GM18519 (cell line): Measurements from ENCODE around the gene HCK.
A peak's percentile ranks its signal among the peaks of the same experiment; 100 is the strongest.

Experiments used
- ATAC-seq: cut with Tn5 transposase; IDR thresholded peaks from one replicate; pipeline ENCODE4 v1.9.1; 2021; ENCODE audit warnings: mild to moderate bottlenecking, moderate library complexity; ENCODE audit not compliant: unreplicated experiment, low FRiP score

Gene HCK

GRCh38 chr20:32123088-32123487, 71.0 kb downstream of the HCK start:
- no peak for ATAC-seq

GRCh38 chr20:32124916-32125454, 72.9 kb downstream of the HCK start:
- ATAC-seq: no peak

GRCh38 chr20:32125506-32125905, 73.5 kb downstream of the HCK start:
- ATAC-seq: no peak

DNA sequence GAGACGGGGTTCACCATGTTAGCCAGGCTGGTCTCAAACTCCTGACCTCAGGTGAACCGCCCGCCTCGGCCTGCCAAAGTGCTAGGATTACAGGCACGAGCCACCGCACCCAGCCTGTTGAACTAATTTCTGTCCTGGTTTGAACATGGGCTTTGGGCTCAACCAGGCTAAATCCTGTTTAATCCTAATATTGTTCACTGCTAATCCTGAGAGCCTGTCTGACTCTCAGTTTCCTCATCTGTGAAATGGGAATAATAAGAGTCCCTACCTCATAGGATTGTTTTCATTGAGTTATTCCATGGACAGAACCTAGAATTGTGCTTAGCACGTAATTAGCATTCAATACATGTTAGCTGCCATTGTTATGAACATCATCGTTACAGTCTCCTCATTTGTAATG, 74.9 kb downstream of the HCK start:
- ATAC-seq: no peak

DNA sequence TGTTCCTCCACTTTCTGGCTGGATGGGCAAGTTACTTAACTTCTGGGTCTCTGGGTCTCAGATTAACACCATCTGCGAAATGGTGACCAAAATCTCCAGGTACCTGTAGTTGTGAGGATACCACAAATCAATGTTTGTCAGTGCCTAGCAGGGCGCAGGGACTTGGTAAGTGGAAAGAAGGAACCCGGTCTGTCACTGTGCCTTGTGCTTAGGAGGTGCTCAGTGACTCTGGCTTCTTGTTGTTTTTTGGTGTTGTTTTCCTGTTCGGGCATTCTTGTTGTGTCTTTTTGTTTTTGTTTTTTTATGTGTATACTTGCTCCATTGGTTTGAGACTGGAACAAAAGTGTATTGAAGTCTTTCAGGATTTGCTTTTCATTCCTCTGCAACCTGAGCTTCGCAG, 75.3 kb downstream of the HCK start:
- ATAC-seq: no peak

- ATAC-seq: no peak
Measured at GRCh38 chr20:32128167-32128566, 76.1 kb downstream of the HCK start.

- no peak for ATAC-seq
Measured at GRCh38 chr20:32129863-32130262, 77.8 kb downstream of the HCK start.

GRCh38 chr20:32130352-32130751, 78.3 kb downstream of the HCK start:
- ATAC-seq: no peak

- ATAC-seq: no peak
Measured at GRCh38 chr20:32130965-32131364, 78.9 kb downstream of the HCK start.

DNA sequence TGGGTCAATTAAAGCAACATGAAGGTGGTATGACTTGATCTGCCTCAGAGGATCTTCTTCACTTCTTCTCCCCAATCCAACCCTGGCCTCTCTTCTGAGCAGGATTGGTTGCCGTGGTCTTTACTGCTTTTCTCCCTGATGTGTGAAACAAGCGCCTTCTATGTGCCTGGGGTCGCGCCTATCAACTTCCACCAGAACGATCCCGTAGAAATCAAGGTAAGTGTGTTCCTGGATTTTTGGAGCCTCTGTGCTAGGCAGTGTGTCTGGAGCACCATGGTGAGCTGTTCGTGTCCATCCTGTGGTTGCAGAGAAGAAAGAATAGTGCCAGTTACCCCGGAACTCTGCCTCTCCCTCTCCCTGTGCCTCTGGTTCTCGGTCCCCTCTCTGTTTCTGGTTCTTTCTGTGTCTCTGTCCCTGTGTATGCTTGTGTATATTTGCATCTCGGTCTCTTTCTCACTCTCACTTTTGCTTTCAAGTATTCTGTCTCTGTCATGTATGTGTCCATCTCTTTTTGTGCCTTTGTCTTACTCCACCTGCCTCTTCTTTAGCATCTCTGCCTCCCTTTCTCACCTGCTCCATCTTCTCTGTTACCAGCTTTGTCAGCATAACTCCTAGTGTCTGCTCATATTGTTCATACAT, 81.0 kb downstream of the HCK start:
- peak; percentile 71 for ATAC-seq

DNA sequence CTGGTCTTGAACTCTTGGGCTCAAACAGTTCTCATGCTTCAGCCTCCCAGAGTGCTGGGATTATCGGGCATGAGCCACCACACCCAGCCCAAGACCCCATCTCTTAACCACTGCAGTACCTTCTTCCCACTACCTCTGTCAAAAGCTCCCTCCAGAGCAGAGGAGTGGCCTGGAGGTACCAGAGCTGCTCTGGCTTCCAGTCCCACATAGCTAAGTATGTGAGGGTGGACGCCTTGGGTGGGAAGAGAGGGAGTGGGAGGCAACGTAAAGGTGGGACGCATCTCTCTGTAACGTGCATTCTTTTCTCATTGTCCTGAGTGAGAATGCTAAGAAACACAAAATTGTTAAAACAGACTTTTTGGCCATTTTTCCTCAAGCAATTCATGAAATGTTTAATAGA, 82.0 kb downstream of the HCK start:
- no peak for ATAC-seq

GRCh38 chr20:32135983-32136515, 84.0 kb downstream of the HCK start:
- no peak for ATAC-seq

DNA sequence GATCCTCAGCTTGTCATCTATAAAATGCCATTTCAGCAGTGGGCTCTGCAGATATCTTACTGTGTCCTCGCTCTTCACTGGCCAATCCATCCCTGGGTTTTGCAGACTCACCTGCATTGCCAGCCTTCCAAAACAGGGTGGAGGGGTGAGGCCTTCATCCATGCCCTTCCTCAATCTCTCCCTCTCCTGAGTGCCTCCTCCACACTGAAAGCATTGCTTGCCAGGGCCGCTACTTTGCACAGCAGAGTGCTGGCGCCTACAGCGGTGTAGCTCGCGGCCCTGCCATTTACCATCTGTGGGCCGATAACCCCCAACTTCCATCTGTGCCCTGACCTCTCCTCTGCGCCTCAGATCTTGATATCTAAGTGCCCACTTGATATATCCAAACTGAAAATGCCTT, 86.9 kb downstream of the HCK start:
- no peak for ATAC-seq

- no peak for ATAC-seq
Measured at GRCh38 chr20:32139947-32140346, 87.9 kb downstream of the HCK start.

GRCh38 chr20:32140603-32141002, 88.6 kb downstream of the HCK start:
- no peak for ATAC-seq

DNA sequence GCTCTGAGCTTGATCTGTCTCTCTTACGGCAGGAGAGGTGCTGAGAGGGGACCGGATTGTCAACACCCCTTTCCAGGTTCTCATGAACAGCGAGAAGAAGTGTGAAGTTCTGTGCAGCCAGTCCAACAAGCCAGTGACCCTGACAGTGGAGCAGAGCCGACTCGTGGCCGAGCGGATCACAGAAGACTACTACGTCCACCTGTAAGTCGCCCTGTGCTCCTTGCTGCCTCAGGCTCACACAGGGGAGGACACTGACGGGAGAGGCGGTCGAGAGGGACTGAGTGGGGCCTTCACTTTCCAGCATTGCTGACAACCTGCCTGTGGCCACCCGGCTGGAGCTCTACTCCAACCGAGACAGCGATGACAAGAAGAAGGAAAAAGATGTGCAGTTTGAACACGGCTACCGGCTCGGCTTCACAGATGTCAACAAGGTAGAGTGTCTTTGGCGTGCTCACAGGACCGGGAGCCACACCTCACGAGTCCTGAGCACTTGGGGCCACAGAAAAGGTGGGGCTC, 89.5 kb downstream of the HCK start:
- ATAC-seq: no peak

DNA sequence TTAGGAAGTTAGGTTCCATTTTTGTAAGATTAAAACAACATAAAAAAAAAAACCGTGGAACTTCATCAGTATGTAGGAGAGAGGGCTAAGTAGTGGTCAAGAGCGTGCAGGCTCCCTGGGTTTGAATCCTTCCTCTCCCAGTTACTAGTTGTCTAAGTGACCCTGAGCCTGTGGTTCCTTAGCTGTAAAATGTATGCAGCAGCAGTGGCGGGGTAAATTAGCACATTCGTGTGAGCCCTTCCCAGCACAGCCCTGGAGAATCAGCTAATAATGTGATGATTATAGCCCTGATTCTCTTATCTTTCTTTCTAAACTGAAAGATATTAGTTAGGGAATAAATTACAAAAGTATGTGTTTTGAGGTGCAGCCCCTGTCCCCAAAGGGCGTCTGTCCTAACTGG, 90.0 kb downstream of the HCK start:
- no peak for ATAC-seq

DNA sequence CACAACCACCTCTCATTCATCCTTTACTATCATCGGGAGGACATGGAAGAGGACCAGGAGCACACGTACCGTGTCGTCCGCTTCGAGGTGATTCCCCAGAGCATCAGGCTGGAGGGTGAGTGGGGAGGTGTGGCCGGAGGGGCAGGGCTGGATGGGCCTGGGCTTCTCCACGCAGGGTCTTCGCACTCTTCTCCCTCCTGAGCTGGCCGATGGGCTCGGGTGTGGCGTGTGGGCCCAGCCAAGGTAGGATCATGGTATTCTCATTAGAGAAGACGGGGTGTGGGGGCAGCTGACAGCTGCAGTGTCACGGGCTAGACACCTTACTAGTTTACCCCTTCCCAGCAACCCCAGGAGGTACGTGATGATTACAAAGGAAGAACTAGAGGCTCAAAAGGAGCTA, 90.9 kb downstream of the HCK start:
- no peak for ATAC-seq

DNA sequence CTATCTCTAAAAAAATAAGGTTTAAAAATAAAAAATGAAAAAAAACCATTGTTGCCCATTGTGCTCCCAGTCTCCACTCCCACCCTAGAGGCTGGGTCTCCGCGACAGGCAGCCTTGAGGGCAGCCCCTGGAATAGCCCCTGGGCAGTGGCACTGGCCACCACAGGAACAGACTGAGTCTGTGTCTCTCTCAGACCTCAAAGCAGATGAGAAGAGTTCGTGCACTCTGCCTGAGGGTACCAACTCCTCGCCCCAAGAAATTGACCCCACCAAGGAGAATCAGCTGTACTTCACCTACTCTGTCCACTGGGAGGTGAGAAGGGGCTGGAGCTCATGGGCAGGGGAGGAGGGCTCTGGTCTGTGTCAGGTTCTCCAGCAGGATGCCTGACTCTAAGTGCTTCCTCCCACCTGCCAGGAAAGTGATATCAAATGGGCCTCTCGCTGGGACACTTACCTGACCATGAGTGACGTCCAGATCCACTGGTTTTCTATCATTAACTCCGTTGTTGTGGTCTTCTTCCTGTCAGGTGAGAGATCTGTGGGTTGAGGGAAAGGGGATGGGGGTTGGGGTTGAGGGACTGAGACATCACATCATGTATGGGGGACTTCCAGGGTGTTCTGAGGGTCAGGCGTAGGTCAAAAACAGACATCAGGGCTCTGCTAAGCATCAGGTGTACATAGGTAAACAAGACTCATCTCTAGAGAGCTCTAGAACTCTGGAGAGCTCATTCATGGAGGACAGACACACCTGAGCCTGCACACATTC, 93.0 kb downstream of the HCK start:
- ATAC-seq: no peak

- no peak for ATAC-seq
Measured at GRCh38 chr20:32149566-32150170, 97.6 kb downstream of the HCK start.

DNA sequence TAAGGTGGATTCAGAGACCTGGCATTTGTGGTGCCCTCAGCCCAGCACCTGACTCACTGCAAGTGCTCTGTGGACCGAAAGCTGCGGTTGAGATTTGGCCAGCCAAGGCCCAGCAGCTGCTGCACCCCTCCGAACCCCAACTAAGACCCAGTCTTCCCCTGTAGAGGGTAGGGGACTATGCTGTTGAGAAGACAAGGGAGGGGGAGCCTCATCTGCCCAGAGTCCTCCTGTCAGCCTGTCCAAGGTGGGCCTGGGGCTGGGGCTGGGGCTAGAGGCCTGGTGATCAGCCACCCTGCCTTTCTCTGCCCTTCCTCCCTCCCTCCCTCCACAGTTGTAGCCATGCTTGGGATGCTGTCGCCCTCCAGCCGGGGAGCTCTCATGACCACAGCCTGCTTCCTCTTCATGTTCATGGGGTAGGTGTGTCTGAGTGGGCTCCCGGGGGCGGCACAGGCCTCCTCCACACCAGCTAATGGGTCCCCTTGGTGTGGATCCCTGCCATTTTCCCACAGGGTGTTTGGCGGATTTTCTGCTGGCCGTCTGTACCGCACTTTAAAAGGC, 98.3 kb downstream of the HCK start:
- ATAC-seq: no peak
